Measurements from ENCODE around the gene PPP2R2B.

PPP2R2B gene

DNA sequence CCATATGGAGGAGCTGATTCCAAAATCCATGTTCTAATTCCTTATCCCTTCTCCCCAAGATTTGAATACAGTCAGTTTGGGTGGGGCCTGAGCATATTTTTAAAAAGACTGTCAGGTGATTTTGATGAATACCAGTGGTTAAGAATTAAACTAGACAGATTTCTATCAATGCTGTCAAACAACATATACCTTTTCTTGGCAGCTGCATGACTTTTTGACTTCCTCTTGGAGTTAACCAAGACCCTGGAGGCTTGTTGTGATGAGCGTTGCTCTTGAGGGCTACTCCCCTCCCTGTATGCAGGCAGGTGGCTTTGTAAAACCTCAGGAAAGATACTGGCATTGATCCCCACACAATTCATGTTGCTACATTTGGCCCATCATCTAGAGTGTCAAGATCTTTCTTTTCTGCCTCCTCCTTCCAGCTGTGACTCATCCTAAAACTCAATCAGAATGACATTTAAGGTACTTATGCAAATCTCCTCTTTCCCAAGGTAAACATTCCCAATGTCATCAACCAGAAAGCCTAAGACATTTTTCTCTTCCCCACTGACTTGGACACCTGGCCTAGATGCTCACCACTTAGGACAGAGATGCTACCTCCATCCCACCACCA, 61.7 kb downstream of the PPP2R2B start:
- TF ChIP-seq, protein P1, sequence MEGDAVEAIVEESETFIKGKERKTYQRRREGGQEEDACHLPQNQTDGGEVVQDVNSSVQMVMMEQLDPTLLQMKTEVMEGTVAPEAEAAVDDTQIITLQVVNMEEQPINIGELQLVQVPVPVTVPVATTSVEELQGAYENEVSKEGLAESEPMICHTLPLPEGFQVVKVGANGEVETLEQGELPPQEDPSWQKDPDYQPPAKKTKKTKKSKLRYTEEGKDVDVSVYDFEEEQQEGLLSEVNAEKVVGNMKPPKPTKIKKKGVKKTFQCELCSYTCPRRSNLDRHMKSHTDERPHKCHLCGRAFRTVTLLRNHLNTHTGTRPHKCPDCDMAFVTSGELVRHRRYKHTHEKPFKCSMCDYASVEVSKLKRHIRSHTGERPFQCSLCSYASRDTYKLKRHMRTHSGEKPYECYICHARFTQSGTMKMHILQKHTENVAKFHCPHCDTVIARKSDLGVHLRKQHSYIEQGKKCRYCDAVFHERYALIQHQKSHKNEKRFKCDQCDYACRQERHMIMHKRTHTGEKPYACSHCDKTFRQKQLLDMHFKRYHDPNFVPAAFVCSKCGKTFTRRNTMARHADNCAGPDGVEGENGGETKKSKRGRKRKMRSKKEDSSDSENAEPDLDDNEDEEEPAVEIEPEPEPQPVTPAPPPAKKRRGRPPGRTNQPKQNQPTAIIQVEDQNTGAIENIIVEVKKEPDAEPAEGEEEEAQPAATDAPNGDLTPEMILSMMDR (IDR thresholded peaks at IDR 0.05; ENCODE audit: low read depth, low read length) = no peak
- in situ Hi-C loops (cut with HindIII; ENCODE audit: low sequenced_read_pairs) = no loop called here
- no peak overlapping the region for H3K4me3 ChIP-seq (ENCODE audit: low read depth, low read length)
- DNase-seq (ENCODE audit: low read depth, low spot score) = no peak

DNA sequence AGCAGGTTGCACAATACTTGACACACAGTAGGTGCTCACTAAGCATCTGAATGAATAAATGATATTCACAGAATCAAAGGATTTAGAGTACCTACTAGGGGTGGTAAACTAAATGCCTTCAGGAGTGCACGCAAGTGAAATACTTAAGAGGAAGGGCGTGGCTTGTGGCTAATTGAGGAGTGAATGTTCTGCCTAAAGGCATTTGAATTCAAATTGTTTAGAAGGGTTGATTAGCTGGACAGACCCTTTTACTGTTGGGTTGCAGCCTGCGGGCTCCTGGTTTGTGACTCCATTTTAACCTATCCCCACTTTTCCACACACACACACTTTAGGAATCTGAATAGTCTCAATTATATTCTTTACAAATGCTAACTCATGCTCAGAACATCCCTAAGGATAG, 63.1 kb downstream of the PPP2R2B start:
- H3K4me3 ChIP-seq (ENCODE audit: low read depth, low read length) = no peak overlapping the region
- DNase-seq (ENCODE audit: low read depth, low spot score) = no peak
- in situ Hi-C loops (cut with HindIII; ENCODE audit: low sequenced_read_pairs) = no loop called here
- TF ChIP-seq, protein P1 (IDR thresholded peaks at IDR 0.05; ENCODE audit: low read depth, low read length) = no peak

DNA sequence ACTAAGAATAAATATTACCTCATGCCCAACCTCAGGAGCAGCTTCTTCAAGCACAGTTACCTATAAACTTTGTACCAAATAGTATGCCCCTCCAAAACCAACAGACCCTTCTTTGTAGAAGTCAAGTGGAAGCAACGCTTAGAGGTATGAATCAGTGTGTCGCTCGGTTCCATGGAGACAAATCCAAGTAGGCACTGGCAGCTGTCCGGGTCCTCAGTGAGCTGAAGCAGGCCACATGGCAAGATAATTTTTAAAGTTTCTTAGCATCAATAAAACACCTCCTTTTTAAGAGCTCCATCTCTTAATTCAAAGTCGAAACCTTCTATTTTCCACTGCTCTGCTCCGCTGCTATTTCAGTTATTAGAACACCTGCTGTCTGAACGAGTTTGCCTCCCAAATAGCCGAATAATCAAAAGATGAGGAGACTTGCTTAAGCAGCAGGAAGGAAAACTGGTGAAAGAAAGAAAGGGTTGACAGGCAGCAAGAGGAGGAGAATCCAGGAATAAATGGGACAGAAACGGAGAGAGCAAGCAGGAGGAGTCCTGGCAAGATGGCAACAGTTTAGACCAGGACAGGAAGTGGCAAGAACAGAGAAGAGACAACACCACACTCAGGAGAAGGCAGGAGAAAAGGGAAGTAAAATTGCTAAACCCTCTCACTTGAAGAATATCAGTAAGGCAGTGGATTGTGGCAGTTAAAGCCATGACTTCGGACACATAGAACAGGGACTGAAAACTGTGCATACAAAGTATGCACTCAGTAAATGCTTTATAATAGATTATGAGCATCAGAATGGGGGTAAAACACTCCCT, 65.0 kb downstream of the PPP2R2B start:
- TF ChIP-seq, protein P1 (IDR thresholded peaks at IDR 0.05; ENCODE audit: low read depth, low read length) = no peak
- no peak for DNase-seq (ENCODE audit: low read depth, low spot score)
- no peak overlapping the region for H3K4me3 ChIP-seq (ENCODE audit: low read depth, low read length)
- in situ Hi-C loops (cut with HindIII; ENCODE audit: low sequenced_read_pairs) = no loop called here

DNA sequence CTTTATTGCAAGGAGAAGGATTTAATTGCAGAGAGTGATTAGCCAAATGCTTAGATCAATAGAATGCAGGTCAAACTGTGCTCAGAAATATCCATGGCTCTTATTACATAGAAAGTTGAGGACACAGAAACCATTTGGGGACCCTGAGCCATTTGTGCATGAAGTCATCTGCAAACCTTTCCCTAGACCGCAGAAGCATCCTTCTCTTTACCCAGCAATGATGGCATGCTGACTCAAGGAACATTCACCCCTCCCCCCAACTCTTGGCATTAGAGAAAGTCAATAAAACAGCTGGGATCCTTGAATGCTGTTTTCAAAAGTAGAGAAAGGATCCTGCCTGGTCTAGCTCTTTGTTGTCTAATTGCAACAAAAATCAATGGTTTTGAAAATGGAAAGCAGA, 73.5 kb downstream of the PPP2R2B start:
- TF ChIP-seq, protein P1 (IDR thresholded peaks at IDR 0.05; ENCODE audit: low read depth, low read length) = no peak
- H3K4me3 ChIP-seq (ENCODE audit: low read depth, low read length) = no peak overlapping the region
- in situ Hi-C loops (cut with HindIII; ENCODE audit: low sequenced_read_pairs) = no loop called here
- DNase-seq (ENCODE audit: low read depth, low spot score) = peak; percentile 72

DNA sequence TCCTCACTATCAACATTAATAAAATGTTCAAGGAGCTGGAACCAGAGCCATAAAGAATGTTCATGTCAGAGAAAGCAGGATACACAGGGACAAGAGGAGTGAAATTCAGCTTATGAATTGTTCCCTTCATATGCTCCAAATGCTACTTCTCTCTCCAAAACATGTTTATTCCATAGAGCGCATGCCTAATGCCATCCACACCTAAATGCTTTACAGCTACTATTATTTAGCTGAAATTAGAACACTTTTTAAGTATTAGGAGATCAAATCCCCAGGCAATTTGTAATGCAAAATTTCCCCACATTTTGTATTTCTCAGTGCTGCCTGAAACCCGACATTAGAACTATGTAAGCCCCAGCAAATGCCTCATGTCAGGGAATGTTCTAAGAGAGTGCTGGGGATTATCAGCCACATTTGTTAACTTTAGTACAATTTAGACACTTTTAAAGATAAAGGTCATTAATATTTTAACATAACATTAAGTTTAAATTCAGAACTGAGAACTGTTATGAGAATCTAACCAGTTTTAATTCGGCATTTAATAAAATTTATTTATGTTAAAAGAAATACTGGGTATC, 75.5 kb downstream of the PPP2R2B start:
- TF ChIP-seq, protein P1 (IDR thresholded peaks at IDR 0.05; ENCODE audit: low read depth, low read length) = no peak
- in situ Hi-C loops (cut with HindIII; ENCODE audit: low sequenced_read_pairs) = no loop called here
- H3K4me3 ChIP-seq (ENCODE audit: low read depth, low read length) = no peak overlapping the region
- no peak for DNase-seq (ENCODE audit: low read depth, low spot score)

DNA sequence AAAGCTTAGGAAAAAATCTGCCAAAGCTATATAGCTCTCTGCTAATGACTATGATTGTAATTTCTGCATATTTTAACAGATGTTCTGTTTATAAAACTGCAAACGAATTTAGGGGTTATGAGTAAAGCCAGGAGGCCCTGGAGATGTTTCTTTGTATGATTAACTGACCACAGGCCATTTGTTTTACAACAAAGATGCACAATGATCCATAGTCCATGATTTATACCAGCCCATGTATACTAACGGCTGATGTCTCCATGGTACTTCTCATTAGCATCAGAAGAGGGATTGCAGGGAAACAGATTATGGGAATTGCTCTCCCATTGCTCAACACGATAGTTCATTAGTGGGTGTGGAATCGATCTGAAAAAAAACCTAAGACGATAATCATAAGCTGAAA, 78.9 kb downstream of the PPP2R2B start:
- no peak for DNase-seq (ENCODE audit: low read depth, low spot score)
- in situ Hi-C loops (cut with HindIII; ENCODE audit: low sequenced_read_pairs) = no loop called here
- TF ChIP-seq, protein P1 (IDR thresholded peaks at IDR 0.05; ENCODE audit: low read depth, low read length) = no peak
- no peak overlapping the region for H3K4me3 ChIP-seq (ENCODE audit: low read depth, low read length)
